ENCODE measurements around the gene PECR.
A peak's percentile ranks its signal among the peaks of the same experiment; 100 is the strongest.

PECR gene

GRCh38 chr2:216081487-216082116, at the start of gene PECR, which contains the start of gene TMEM169:
Gene PECR, minus strand, starts transcription at chr2:216081809. Its CDS starts 68 bp downstream, at chr2:216081741.
Gene TMEM169, plus strand, starts transcription at chr2:216081919. Its CDS starts 14,045 bp downstream, at chr2:216095964.
- DNase-seq (ENCODE audit: low read depth) = no peak

DNA sequence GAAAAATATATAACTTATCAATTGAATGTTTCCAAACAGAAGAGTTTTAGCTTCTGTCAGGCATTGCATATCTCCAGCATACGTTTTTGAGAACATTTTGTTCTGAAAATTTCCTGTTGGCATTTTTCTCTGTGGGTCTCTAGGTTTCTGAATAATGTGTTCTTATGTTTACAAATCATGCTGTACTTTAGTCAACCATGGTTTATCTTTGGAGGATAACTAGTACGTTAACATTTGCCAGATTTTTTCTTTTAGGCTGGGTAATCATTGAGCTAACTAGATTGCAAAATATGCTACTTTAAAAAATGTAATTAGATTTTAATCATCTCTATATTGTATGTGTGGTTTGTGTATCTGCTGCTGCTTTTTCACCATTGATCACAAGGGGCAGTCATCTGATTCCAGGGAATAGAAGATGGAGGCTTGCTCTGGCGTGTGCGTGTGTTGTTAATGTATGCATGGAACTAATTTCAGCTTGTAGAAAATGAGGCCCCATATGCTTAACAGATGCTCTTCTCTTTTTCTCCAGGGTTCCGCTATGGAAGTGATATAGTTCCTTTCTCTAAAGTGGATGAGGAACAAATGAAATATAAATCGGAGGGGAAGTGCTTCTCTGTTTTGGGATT, 48.9 kb upstream of the PECR start:
- DNase-seq (ENCODE audit: low read depth) = no peak

- no peak for DNase-seq (ENCODE audit: low read depth)
Measured at GRCh38 chr2:216126943-216127342, 45.3 kb upstream of the PECR start.

GRCh38 chr2:216121255-216121654, 39.6 kb upstream of the PECR start:
- no peak for DNase-seq (ENCODE audit: low read depth)

DNA sequence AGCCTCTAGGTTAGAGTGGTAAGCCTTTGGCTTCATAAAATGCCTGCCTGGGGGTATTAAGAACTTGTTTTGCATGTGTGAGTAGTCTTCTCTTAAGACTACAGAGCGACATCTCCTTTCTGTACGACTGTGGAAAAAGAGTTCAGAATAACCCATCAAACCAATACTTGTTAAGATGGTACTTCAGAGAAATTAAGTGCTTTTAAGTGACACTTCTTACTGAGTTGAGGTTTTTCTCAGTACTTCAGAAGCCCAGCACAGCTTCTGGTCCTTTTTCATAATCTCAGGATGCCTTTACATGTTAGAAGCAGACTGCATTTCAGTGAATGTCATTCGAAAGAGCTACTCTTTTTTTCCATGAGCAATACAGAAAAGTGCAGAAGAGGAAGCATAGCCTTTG, 38.4 kb upstream of the PECR start:
- no peak for DNase-seq (ENCODE audit: low read depth)

DNA sequence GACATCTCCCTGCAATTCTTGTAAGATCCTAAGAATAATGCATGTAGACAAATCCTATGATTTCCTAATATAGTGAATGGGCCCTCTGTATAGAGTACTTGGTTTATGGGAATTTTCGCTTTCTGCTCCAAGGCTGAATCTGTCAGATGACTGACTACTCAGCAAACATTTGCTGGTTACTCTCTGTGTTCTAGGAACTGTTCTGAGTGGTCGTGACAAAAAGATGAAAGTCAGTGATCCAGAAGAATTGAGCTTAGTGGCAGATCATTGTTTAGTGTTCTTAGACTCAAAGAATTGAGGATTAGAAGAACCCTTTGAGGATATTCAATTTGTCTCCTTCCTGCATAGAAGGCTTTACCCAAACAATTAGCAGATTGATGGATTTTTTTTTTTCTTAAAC, 37.5 kb upstream of the PECR start:
- DNase-seq (ENCODE audit: low read depth) = no peak

DNA sequence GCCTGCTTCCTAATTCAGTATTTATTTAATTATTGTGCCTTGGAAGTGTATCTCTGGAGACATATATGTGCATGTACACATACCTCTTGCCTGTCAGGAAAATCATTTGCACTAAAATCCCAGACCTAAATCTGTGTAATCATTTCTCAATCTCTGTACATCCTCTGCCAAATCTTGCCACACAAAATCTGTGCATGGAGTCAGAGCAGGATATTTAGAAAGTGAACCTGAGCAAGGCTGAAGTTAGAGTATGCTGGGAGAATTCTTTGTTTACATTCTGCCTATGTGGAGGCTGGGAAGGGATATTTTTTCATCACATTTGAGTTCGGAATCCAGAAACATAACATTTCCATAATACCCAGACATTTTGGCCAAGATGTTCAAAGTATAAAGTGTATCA, 36.9 kb upstream of the PECR start:
- no peak for DNase-seq (ENCODE audit: low read depth)

GRCh38 chr2:216117561-216118340, 36.1 kb upstream of the PECR start:
- no peak for DNase-seq (ENCODE audit: low read depth)

GRCh38 chr2:216116418-216116817, 34.8 kb upstream of the PECR start:
- no peak for DNase-seq (ENCODE audit: low read depth)

DNA sequence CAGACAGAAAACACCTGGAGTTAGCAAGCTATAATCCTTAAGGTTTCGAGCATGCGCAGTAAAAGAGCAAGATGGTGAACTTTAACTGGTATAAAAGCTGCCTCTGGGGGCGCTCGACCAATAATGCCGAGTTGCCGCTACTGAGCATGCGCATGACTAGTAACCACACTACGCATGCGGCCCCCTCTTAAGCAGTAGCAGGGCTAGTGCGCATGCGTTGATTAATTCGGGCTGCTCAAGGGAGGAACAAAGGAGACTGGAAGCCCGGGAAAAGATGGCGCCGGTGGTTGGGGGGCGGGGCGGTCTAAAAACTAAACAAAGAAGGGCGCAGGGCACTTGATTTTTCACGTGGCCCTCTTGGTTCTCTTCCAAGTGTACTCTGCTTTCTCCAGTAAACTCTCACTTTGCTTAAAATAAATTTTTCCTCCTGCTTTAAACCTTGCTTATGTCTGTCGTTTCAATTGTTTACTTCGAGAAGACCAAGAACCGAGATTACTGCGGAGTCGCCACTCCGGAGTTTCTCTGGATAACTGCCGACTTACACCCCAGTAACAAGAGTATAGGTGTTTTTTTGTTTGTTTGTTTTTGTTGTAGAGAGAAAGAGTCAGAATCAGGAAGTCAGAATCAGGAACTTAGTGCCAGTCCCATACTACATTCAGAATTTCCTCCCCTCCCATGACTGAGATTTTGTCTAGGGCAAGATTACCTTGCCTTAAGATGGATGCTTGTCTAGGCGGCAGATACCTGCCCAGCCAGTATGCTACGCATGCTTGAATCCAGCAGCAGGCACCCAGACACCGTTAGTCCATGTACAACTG, 33.3 kb upstream of the PECR start:
- peak; percentile 96 for DNase-seq (ENCODE audit: low read depth)

DNA sequence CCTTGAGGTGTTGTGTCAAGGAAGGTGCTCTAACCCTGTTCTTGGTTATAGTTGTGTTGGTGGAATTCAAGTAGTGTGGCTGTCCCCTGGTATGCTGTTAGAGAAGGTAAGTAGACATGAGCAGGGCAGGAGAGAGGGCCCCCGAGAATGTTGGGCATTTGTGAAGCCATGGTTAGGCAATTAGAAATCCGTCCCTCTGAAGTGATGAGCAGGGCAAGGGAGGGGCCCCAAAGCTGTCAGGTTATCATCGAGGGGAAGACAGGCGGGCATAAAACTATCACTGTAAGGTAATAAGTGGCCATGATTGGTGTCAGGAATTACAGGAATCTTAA, 32.7 kb upstream of the PECR start:
- DNase-seq (ENCODE audit: low read depth) = no peak

DNA sequence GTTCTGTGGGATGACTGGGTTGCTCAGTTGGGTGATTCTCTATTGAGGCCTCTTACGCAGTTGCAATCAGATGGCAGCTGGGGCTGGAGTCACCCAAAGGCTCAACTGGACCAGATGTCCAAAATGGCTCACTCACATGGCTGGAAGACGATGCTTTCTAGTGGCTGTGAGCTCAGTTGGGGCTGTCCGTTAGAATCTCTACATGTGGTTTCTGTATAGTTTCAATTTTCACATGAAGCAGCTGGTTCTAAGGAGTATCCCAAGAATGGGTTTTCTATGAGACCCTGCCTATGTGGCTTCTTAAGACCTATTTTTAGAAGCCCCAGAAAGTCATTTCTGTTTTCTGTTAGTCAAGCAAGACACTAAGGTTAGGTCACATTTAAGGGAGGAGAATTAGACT, 32.0 kb upstream of the PECR start:
- DNase-seq (ENCODE audit: low read depth) = no peak

DNA sequence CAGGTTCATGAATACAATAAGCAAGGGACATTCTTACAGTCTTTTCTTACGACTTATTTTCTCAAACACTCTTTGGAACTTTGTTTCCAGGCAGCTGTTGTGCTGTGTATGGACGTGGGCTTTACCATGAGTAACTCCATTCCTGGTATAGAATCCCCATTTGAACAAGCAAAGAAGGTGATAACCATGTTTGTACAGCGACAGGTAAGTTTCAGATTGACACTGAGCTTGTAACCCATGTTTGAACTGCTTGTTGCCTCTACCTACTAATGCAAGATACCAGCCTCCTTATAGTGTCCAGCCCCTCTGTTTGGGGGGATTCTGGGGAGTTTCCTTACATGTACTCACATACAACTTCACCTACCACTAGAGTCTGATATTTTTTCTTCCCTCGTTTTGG, 31.3 kb upstream of the PECR start:
- DNase-seq (ENCODE audit: low read depth) = no peak

DNA sequence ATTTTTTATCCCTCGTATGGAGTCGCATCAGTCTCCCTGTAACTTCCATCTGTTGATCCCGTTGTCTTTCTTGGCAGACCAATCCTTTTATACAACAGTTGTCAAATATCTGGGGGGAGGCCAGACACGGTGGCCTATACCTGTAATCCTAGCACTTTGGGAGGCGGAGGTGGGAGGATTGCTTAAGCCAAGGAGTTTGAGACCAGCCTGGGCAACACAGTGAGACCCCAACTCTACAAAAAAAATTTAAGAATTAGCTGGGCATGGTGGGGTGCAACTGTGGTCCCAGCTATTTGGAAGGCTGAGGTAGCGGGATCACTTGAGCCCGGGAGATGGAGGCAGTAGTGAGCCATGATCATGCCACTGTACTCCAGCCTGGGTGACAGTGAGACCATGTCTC, 29.5 kb upstream of the PECR start:
- no peak for DNase-seq (ENCODE audit: low read depth)

DNA sequence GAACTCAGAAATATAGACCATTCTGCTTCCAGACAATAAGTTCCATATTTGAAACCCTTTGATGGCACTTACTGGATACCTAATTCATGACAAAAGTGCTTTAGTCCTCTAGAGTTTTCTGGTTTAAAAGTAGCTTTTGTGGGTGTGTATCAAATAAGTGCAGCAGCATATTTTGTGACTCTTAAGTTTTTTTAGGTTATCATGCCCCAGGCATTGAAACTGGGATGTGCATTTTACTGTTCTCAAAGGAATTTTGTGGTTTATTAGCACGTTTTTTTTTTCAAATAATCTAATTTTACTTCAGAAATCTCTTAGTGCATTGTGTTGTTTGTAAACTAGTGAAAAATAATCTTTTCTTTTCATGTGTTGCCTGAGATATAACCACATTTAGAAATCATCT, 29.0 kb upstream of the PECR start:
- DNase-seq (ENCODE audit: low read depth) = no peak

DNA sequence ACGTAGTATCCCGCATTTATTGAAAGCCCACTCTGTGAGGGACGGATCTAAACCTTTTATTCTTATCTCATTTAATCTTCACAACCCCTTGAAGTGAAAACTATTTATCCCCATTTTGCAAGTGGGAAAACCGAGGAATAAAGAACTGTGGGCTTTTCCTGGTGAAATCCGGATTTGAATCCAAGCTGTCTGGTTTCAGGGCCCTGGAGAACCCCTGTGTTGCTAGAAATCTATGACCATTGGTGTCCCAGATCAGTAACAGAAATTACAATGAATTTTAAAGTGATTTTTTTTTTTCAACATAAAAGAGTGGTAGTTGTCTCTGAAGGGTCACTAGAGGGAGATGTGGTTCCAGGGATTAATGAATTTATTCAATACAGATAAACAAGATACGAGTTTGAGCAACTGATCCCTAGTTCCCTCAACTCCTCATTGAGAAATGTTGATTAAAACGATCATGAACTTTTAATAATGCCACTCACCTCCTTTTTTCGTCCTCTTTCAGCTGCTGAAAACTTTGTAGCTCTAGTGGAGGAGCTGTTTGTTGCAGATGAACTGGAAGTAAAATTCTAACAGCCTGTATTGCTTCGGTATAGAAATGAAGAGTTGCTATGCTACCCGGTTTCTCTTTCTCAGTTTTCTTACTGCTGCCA, 28.5 kb upstream of the PECR start:
- DNase-seq (ENCODE audit: low read depth) = no peak

GRCh38 chr2:216108967-216109921, 27.6 kb upstream of the PECR start, which contains the start of gene XRCC5:
Gene XRCC5, plus strand, starts transcription at chr2:216109348. Its CDS starts 89 bp downstream, at chr2:216109437.
- DNase-seq (ENCODE audit: low read depth) = peak; percentile 81

- DNase-seq (ENCODE audit: low read depth) = no peak
Measured at GRCh38 chr2:216108310-216108966, 26.8 kb upstream of the PECR start.

GRCh38 chr2:216107760-216108159, 26.2 kb upstream of the PECR start:
- no peak for DNase-seq (ENCODE audit: low read depth)

- DNase-seq (ENCODE audit: low read depth) = no peak
Measured at GRCh38 chr2:216107320-216107719, 25.7 kb upstream of the PECR start.

All from non-pigmented ciliary epithelial cell (primary cell).